Brain microvascular endothelial cell (primary cell): Measurements from ENCODE around the gene AHCTF1.
"Not testable (repeated sequence)": the region's sequence is repeated elsewhere in the genome, so short reads cannot be mapped to it uniquely, and the experiment has no call there.

ENCODE experiments used
- DNase-seq: peaks from one replicate; pipeline ENCODE4 v3.0.0-alpha.2; 2020
- H3K27ac ChIP-seq: fragments of 250-450 bp; sonication (Bioruptor Pico); 2 replicates; pipeline ENCODE4 v1.5.1; 2020; ENCODE audit warnings: mild to moderate bottlenecking, moderate library complexity
- H3K27me3 ChIP-seq: fragments of 250-450 bp; sonication (Bioruptor Pico); replicated peaks from 2 replicates; pipeline ENCODE4 v1.5.1; 2020; ENCODE audit warnings: mild to moderate bottlenecking
- H3K36me3 ChIP-seq: fragments of 250-450 bp; sonication (Bioruptor Pico); replicated peaks from 2 replicates; pipeline ENCODE4 v1.5.1; 2020; ENCODE audit warnings: mild to moderate bottlenecking
- H3K4me3 ChIP-seq: 2 replicates; pipeline ENCODE4 v1.5.1; 2011; ENCODE audit warnings: low read depth, mild to moderate bottlenecking, control low read depth, low read length, moderate library complexity
- CTCF ChIP-seq: IDR thresholded peaks from 2 replicates; pipeline ENCODE4 v1.5.1; 2011; ENCODE audit warnings: low read depth, mild to moderate bottlenecking, moderate library complexity, low read length, control low read depth, inconsistent platforms; ENCODE audit errors: missing control alignments
- in situ Hi-C: cut with HindIII; loops from 2 replicates; pipeline ENCODE4 v1.10.0; 2017; ENCODE audit warnings: low sequenced_read_pairs, low pct_ligation_motif_present

AHCTF1 gene

DNA sequence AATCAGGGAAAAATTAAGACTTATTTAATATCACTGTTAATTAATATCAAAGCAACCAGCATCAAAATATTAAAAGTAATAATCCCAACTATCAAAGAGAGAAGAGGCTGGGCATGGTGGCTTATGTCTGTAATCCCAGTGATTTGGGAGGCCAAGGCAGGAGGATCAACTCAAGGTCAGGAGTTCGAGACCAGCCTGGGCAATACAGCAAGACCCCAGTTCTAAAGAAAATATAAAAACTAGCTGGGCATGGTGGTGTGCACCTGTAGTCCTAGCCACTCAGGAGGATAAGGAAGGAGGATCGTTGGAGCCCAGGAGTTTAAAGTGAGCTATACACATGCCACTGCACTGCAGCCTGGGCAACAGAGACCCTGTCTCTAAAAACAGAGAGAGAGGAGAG is 43.2 kb downstream of the AHCTF1 start:
- H3K36me3 ChIP-seq: peaks cover 41% of the 10 kb centered on the region
- DNase-seq: no peak
- H3K4me3 ChIP-seq: no peak overlapping the region
- no peaks in the 10 kb centered on the region for H3K27me3 ChIP-seq
- no peak overlapping the region for H3K27ac ChIP-seq
- TF ChIP-seq CTCF: no peak
- in situ Hi-C loops: no loop called here

DNA sequence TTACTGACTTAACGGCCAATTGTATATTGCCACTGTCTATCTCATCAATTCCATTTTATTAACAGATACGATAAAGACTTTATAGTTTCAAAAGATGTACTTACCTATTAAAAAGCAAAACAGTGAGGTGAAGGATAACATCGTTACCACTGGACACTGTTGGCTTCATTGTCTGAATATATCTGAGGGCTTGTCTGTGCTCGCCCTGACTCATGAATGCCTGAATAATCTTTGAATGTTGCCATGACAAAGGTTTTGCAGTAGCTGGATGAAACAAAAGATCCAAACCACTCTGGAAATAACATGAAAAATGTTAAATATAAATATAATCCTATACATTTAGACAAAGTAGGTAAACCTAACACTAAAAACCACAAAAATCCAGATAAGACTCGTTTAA is 46.4 kb downstream of the AHCTF1 start:
- H3K27me3 ChIP-seq, in situ Hi-C loops, H3K4me3 ChIP-seq, H3K27ac ChIP-seq, DNase-seq: not testable (repeated sequence)
- H3K36me3 ChIP-seq: peaks cover 40% of the 10 kb centered on the region

- DNase-seq: no peak
- no peak for TF ChIP-seq CTCF
- in situ Hi-C loops: no loop called here
- no peak overlapping the region for H3K4me3 ChIP-seq
- H3K27me3 ChIP-seq: no peaks in the 10 kb centered on the region
- H3K27ac ChIP-seq: no peak overlapping the region
- peaks cover 15% of the 10 kb centered on the region for H3K36me3 ChIP-seq
Observed at GRCh38 chr1:246878551-246878950, 53.2 kb downstream of the AHCTF1 start.

DNA sequence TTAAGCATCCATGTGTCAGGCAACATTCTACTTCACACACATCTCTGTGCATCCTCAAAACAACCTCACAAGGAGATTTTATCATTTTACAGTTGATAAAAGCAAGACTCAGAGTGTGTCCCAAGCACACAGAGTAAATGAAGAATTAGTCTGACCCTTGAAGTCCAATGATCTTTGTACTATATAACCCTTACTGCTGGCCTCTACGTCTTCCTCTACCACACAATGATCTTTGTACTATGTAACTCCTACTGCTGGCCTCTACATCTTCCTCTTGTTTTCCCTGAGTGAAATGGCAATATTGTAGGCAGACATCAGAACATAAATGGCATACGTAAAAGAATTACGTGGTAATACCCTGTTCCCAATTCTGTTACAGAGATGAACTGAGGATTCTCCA is 55.3 kb downstream of the AHCTF1 start:
- Histone ChIP-seq H3K36me3 (peaks cover 13% of the 10 kb centered on the region), H3K27me3 (no peaks in the 10 kb centered on the region), H3K27ac (no peak overlapping the region), H3K4me3 (no peak overlapping the region)
- no peak for TF ChIP-seq CTCF
- DNase-seq: no peak
- in situ Hi-C loops: no loop called here

- Histone ChIP-seq H3K27me3 (no peaks in the 10 kb centered on the region), H3K4me3 (no peak overlapping the region), H3K27ac (peak overlapping the region; percentile 25), H3K36me3 (peaks cover 17% of the 10 kb centered on the region)
- DNase-seq: peak; percentile 65
- in situ Hi-C loops: no loop called here
- TF ChIP-seq CTCF: no peak
Observed at GRCh38 chr1:246875041-246876026, 56.4 kb downstream of the AHCTF1 start.

- DNase-seq: no peak
- H3K27ac ChIP-seq: no peak overlapping the region
- H3K27me3 ChIP-seq: no peaks in the 10 kb centered on the region
- H3K4me3 ChIP-seq: no peak overlapping the region
- H3K36me3 ChIP-seq: peaks cover 27% of the 10 kb centered on the region
- in situ Hi-C loops: no loop called here
- no peak for TF ChIP-seq CTCF
Observed at GRCh38 chr1:246865921-246866320, 65.8 kb downstream of the AHCTF1 start.

DNA sequence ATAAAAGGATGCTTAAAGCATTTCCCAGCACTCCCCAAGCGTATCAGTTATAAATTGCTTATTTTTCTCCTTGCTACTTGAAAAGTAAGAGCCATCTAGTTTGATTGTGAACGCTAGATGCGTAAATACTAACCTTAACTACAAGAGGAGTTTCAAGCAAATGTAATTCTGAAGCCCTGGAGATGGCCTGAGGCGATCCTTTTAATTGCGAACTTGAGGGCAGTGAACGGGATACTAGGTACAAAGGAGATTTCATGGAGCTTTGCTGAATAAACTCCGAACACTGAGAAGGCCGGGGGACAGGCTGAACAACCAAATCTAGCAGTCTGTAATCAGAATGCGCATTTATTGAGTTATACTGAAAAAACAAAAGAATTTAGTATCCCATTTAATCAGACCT is 68.0 kb downstream of the AHCTF1 start:
- H3K27me3 ChIP-seq, H3K27ac ChIP-seq, H3K4me3 ChIP-seq, in situ Hi-C loops, DNase-seq: not testable (repeated sequence)
- H3K36me3 ChIP-seq: peaks cover 35% of the 10 kb centered on the region
